ENCODE measurements around the gene PDGFC.

DNA sequence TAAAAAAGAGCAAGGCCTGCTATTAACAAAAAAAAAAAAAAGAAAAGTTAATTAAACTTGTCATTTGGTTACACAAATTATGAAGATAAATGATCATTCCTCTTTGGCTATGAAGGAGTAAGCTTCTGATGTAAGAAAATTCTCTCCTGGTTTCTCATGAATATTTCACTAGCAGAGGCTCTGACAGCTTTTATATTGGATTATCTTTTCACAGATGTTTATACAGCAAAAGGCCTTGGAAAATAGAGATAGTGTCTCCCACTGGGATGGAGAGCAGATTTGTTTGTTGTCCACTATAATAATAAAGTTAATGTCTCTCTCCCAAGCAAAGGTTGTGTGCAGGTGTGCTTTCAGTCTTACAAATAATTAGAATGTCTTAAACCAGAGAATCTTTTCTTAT, 40.7 kb upstream of the PDGFC start:
- TF ChIP-seq, protein P1, sequence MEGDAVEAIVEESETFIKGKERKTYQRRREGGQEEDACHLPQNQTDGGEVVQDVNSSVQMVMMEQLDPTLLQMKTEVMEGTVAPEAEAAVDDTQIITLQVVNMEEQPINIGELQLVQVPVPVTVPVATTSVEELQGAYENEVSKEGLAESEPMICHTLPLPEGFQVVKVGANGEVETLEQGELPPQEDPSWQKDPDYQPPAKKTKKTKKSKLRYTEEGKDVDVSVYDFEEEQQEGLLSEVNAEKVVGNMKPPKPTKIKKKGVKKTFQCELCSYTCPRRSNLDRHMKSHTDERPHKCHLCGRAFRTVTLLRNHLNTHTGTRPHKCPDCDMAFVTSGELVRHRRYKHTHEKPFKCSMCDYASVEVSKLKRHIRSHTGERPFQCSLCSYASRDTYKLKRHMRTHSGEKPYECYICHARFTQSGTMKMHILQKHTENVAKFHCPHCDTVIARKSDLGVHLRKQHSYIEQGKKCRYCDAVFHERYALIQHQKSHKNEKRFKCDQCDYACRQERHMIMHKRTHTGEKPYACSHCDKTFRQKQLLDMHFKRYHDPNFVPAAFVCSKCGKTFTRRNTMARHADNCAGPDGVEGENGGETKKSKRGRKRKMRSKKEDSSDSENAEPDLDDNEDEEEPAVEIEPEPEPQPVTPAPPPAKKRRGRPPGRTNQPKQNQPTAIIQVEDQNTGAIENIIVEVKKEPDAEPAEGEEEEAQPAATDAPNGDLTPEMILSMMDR (IDR thresholded peaks at IDR 0.05) = no peak
- no peak for TF ChIP-seq POLR2A (IDR thresholded peaks at IDR 0.05)
